Kidney epithelial cell (primary cell): ENCODE data around the gene GPHA2. TPM values are rescaled to one million over a fixed set of nuclear protein-coding genes. Genes with fewer than 3 reads are reported as not detected.
A peak's percentile ranks its signal among the peaks of the same experiment; 100 is the strongest.

Experiments
- DNase-seq: peaks from one replicate; pipeline ENCODE4 v3.0.0-alpha.2; 2010; ENCODE audit warnings: low read depth
- H3K27me3 ChIP-seq: 2 replicates; pipeline ENCODE4 v1.6.0; 2011; ENCODE audit warnings: low read length; ENCODE audit not compliant: control insufficient read depth, insufficient read depth
- H3K36me3 ChIP-seq: 2 replicates; pipeline ENCODE4 v1.5.1; 2011; ENCODE audit warnings: low read length; ENCODE audit not compliant: control insufficient read depth, insufficient read depth
- H3K4me3 ChIP-seq: 2 replicates; pipeline ENCODE4 v1.5.1; 2011; ENCODE audit warnings: low read depth, mild to moderate bottlenecking, control low read depth, low read length
- CTCF ChIP-seq: IDR thresholded peaks from 2 replicates; pipeline ENCODE4 v1.5.1; 2011; ENCODE audit warnings: mild to moderate bottlenecking, moderate library complexity, low read length, control low read depth, inconsistent platforms; ENCODE audit not compliant: insufficient read depth, poor library complexity, severe bottlenecking
- total RNA-seq: library from RNA; depleted of rRNA; stranded (reverse); fragments of >200 nt; gene quantifications from 2 replicates; pipeline ENCODE4 v1.2.3, GENCODE V29; 2015

The GPHA2 gene
- total RNA-seq, 1 donor from 2014 or later: not detected

- Histone ChIP-seq H3K4me3 (no peak overlapping the region), H3K36me3 (no peaks in the 10 kb centered on the region), H3K27me3 (no peaks in the 10 kb centered on the region)
- no peak for DNase-seq
- no peak for TF ChIP-seq CTCF
These were observed 44.4 kb downstream of the GPHA2 start for GRCh38 chr11:64891215-64891848.

GRCh38 chr11:64890522-64890939 is 45.2 kb downstream of the GPHA2 start:
- Histone ChIP-seq H3K36me3 (no peaks in the 10 kb centered on the region), H3K4me3 (no peak overlapping the region), H3K27me3 (no peaks in the 10 kb centered on the region)
- no peak for DNase-seq
- TF ChIP-seq CTCF: no peak

GRCh38 chr11:64888729-64889511 is 46.8 kb downstream of the GPHA2 start:
- Histone ChIP-seq H3K4me3 (no peak overlapping the region), H3K36me3 (no peaks in the 10 kb centered on the region), H3K27me3 (no peaks in the 10 kb centered on the region)
- no peak for TF ChIP-seq CTCF
- no peak for DNase-seq

GRCh38 chr11:64888406-64888728 is 47.3 kb downstream of the GPHA2 start:
- Histone ChIP-seq H3K4me3 (no peak overlapping the region), H3K27me3 (no peaks in the 10 kb centered on the region), H3K36me3 (no peaks in the 10 kb centered on the region)
- no peak for DNase-seq
- TF ChIP-seq CTCF: no peak

- no peak for DNase-seq
- Histone ChIP-seq H3K4me3 (no peak overlapping the region), H3K36me3 (no peaks in the 10 kb centered on the region), H3K27me3 (no peaks in the 10 kb centered on the region)
- TF ChIP-seq CTCF: peak; percentile 96
These were observed 47.8 kb downstream of the GPHA2 start for GRCh38 chr11:64887757-64888405.
